Measurements from ENCODE around the gene IGF2BP1. TPM values are rescaled to one million over a fixed set of nuclear protein-coding genes. Genes with fewer than 3 reads are reported as not detected.

The IGF2BP1 gene
- total RNA-seq, 1 donor from 2014 or later = 260 TPM

DNA sequence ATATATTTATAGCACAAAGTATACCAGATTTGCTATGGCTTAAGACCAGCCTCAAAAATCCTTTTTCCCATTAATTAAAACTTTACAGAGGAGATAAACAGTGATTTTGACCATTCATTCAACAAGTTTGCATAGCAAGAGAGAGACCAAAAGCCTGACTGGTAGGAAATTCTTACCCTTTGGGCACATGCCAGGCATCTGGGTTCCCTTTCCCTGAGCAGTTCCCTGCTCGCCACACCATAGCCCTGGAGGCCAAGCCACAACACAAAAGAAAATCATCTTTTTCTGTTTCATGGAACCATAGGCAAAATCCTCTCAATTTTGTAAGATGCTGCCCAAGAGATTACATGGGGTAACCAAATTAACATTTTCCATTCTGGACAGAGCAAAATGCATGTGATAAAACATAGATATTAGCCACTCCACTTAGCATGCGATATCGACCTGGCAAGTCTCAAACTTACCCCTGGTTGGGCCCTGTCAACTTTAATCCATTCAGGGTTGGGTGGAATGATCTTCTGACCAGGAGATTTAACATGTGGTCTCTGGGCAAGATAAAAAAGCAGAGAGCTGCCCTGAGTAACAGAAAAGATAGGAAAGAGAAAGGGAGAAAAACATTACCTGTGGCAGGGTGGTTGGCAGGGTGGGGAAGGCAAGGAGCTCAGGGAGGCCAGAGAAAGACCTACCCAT lies 77.8 kb downstream of the IGF2BP1 start:
- Mint-ChIP-seq H3K4me3 (ENCODE audit: unreplicated experiment) (no peak overlapping the region), H3K9me3 (ENCODE audit: unreplicated experiment) (peaks cover 4% of the 10 kb centered on the region), H3K27ac (ENCODE audit: unreplicated experiment) (no peak overlapping the region), H3K27me3 (ENCODE audit: unreplicated experiment) (peaks cover 3% of the 10 kb centered on the region), H3K36me3 (ENCODE audit: unreplicated experiment) (no peaks in the 10 kb centered on the region), H3K4me1 (ENCODE audit: low read depth, unreplicated experiment) (no peaks in the 10 kb centered on the region)
- TF ChIP-seq, protein P1, sequence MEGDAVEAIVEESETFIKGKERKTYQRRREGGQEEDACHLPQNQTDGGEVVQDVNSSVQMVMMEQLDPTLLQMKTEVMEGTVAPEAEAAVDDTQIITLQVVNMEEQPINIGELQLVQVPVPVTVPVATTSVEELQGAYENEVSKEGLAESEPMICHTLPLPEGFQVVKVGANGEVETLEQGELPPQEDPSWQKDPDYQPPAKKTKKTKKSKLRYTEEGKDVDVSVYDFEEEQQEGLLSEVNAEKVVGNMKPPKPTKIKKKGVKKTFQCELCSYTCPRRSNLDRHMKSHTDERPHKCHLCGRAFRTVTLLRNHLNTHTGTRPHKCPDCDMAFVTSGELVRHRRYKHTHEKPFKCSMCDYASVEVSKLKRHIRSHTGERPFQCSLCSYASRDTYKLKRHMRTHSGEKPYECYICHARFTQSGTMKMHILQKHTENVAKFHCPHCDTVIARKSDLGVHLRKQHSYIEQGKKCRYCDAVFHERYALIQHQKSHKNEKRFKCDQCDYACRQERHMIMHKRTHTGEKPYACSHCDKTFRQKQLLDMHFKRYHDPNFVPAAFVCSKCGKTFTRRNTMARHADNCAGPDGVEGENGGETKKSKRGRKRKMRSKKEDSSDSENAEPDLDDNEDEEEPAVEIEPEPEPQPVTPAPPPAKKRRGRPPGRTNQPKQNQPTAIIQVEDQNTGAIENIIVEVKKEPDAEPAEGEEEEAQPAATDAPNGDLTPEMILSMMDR (IDR thresholded peaks at IDR 0.05; ENCODE audit: partially characterized antibody, unreplicated experiment) = no peak
- DNase-seq = no peak

DNA sequence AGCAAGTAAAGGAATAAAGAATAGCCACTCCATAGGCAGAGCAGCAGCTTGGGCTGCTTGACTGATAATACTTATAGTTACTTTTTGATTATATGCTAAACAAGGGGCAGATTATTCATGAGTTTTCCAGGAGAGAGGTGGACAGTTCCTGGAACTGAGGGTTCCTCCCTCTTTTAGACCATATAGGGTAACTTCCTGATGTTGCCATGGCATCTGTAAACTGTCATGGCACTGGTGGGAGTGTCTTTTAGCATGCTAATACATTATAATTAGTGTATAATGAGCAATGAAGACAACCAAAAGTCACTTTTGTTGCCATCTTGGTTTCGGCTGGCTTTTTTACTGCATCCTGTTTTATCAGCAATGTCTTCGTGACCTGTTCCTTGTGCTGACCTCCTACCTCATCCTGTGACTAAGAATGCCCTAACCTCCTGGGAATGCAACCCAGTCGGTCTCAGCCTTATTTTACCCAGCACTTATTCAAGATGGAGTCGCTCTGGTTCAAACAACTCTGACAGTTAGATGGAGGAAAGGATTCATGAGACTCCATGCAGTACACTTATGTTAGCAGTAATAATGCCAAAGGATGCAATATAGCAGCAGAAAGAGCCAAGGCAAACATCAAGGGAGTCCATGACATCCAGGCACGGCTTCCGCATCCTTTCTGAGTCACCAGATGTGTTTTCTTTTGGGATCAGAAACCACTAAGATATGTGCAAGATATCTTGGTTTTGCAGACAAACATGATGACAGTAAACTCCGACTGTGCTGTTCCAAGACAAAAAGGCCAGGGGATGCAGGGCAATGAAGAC lies 79.6 kb downstream of the IGF2BP1 start:
- peaks cover 3% of the 10 kb centered on the region for H3K27me3 Mint-ChIP-seq (ENCODE audit: unreplicated experiment)
- H3K4me1 Mint-ChIP-seq (ENCODE audit: low read depth, unreplicated experiment) = no peaks in the 10 kb centered on the region
- H3K36me3 Mint-ChIP-seq (ENCODE audit: unreplicated experiment) = no peaks in the 10 kb centered on the region
- peaks cover 4% of the 10 kb centered on the region for H3K9me3 Mint-ChIP-seq (ENCODE audit: unreplicated experiment)
- no peak overlapping the region for H3K27ac Mint-ChIP-seq (ENCODE audit: unreplicated experiment)
- TF ChIP-seq, protein P1 (IDR thresholded peaks at IDR 0.05; ENCODE audit: partially characterized antibody, unreplicated experiment) = no peak
- no peak overlapping the region for H3K4me3 Mint-ChIP-seq (ENCODE audit: unreplicated experiment)
- no peak for DNase-seq

DNA sequence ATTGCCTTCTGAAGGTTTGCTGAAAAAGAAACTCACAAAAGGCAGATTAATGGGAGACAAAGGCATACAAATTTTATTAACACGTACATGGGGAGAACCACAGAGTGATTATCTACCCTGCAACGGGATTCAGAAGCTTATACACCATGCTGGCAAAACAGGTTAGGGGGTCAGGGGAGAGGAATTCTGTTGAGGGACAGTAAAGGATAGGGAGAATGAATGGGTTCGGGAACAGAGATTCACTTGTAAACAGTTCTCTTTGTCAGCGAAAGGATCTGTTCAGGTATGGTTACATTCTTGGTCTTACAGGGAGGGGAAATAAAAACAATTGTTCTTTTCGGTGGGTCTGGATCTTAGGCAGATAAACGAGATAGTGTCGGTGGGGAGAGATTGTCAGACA lies 81.1 kb downstream of the IGF2BP1 start:
- peaks cover under 1% of the 10 kb centered on the region for H3K27me3 Mint-ChIP-seq (ENCODE audit: unreplicated experiment)
- no peaks in the 10 kb centered on the region for H3K4me1 Mint-ChIP-seq (ENCODE audit: low read depth, unreplicated experiment)
- H3K27ac Mint-ChIP-seq (ENCODE audit: unreplicated experiment) = no peak overlapping the region
- TF ChIP-seq, protein P1 (IDR thresholded peaks at IDR 0.05; ENCODE audit: partially characterized antibody, unreplicated experiment) = no peak
- DNase-seq = no peak
- H3K4me3 Mint-ChIP-seq (ENCODE audit: unreplicated experiment) = no peak overlapping the region
- H3K36me3 Mint-ChIP-seq (ENCODE audit: unreplicated experiment) = no peaks in the 10 kb centered on the region
- peaks cover 4% of the 10 kb centered on the region for H3K9me3 Mint-ChIP-seq (ENCODE audit: unreplicated experiment)

DNA sequence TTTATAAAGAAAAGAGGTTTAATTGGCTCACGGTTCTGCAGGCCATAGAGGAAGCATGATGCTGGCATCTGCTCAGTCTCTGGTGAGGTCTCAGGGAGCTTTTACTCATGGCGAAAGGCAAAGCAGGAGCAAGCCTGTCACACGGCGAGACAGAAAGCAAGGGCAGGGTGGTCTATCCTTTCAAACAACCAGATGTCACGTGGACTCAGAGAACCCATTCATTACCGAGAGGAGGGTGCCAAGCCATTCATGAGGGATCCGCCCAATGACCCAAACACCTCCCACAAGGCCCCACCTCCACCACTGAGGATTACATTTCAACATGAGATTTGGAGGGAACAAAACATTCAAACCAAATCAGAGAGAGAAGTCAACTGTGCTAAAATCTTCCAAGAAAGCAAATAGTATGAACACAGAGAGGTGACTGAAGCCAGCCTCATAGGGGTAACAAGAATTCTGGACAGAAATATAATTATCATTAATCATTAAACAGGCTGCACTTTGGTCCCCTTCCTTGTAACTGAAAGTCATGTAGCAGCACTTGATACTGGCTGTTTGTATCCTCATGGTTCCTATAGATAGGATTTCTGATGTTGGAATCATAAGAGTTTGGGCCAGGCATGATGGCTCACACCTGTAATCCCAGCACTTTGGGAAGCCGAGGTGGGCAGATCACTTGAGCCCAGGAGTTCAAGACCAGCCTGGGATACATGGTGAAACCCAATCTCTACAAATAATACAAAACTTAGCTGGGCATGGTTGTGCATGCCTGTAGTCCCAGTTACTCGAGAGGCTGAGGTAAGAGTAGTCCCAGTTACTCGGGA lies 82.9 kb downstream of the IGF2BP1 start:
- H3K36me3 Mint-ChIP-seq (ENCODE audit: unreplicated experiment) = no peaks in the 10 kb centered on the region
- H3K27ac Mint-ChIP-seq (ENCODE audit: unreplicated experiment) = no peak overlapping the region
- no peak for DNase-seq
- H3K4me3 Mint-ChIP-seq (ENCODE audit: unreplicated experiment) = no peak overlapping the region
- peaks cover 4% of the 10 kb centered on the region for H3K9me3 Mint-ChIP-seq (ENCODE audit: unreplicated experiment)
- no peaks in the 10 kb centered on the region for H3K27me3 Mint-ChIP-seq (ENCODE audit: unreplicated experiment)
- H3K4me1 Mint-ChIP-seq (ENCODE audit: low read depth, unreplicated experiment) = no peaks in the 10 kb centered on the region
- TF ChIP-seq, protein P1 (IDR thresholded peaks at IDR 0.05; ENCODE audit: partially characterized antibody, unreplicated experiment) = no peak
